ENCODE data around the gene NUP98.

Gene NUP98

GRCh38 chr11:3736816-3737215, 60.5 kb downstream of the NUP98 start:
- H4K91ac ChIP-seq (ENCODE audit: low read depth, low read length): no peak overlapping the region
- H2AFZ ChIP-seq (ENCODE audit: insufficient read depth, low read length, poor library complexity): no peak overlapping the region
- DNase-seq: no peak
- no peak overlapping the region for H3K9ac ChIP-seq (ENCODE audit: low read length)
- no peak overlapping the region for H3K27ac ChIP-seq (ENCODE audit: low read depth, low read length)
- no peaks in the 10 kb centered on the region for H3K9me3 ChIP-seq (ENCODE audit: insufficient read depth, low read depth, low read length)
- no peaks in the 10 kb centered on the region for H3K27me3 ChIP-seq (ENCODE audit: insufficient read depth, low read length)
- H3K4me1 ChIP-seq (ENCODE audit: control insufficient read depth in 1 of 2, insufficient read depth in 2 of 2, low read length in 2 of 2): no peaks in the 10 kb centered on the region
- H3K4ac ChIP-seq (ENCODE audit: low read depth, low read length): no peak overlapping the region
- H3K14ac ChIP-seq (ENCODE audit: low read length): no peak overlapping the region
- no peak overlapping the region for H2BK120ac ChIP-seq (ENCODE audit: insufficient read depth, low read length, poor library complexity)
- H3K4me2 ChIP-seq (ENCODE audit: low read length): no peak overlapping the region
- H4K12ac ChIP-seq (ENCODE audit: low read depth, low read length): no peak overlapping the region
- H2BK5ac ChIP-seq (ENCODE audit: low read depth, low read length, poor library complexity): no peak overlapping the region
- H3K4me3 ChIP-seq (ENCODE audit: low read depth, low read length): no peak overlapping the region
- peaks cover 31 to 36% of the 10 kb centered on the region in 2 experiments for H3K36me3 ChIP-seq (ENCODE audit: control insufficient read depth in 1 of 2, insufficient read depth in 2 of 2, low read length in 2 of 2)
- no peak overlapping the region for H3K23ac ChIP-seq (ENCODE audit: low read length)
- H3K79me1 ChIP-seq (ENCODE audit: low read length): no peaks in the 10 kb centered on the region
- H3K79me2 ChIP-seq (ENCODE audit: control insufficient read depth, insufficient read depth, low read length, poor library complexity): no peaks in the 10 kb centered on the region
- H2BK12ac ChIP-seq (ENCODE audit: low read length): no peak overlapping the region
- H2AK5ac ChIP-seq (ENCODE audit: low read length): no peak overlapping the region
- no peak overlapping the region for H3K18ac ChIP-seq (ENCODE audit: low read length)
- H4K8ac ChIP-seq (ENCODE audit: low read depth, low read length): no peak overlapping the region

- no peaks in the 10 kb centered on the region for H3K27me3 ChIP-seq (ENCODE audit: insufficient read depth, low read length)
- no peak for DNase-seq
- H4K8ac ChIP-seq (ENCODE audit: low read depth, low read length): no peak overlapping the region
- no peak overlapping the region for H2BK12ac ChIP-seq (ENCODE audit: low read length)
- H3K14ac ChIP-seq (ENCODE audit: low read length): no peak overlapping the region
- H2AK5ac ChIP-seq (ENCODE audit: low read length): no peak overlapping the region
- H3K27ac ChIP-seq (ENCODE audit: low read depth, low read length): no peak overlapping the region
- no peak overlapping the region for H3K9ac ChIP-seq (ENCODE audit: low read length)
- H3K36me3 ChIP-seq (ENCODE audit: control insufficient read depth in 1 of 2, insufficient read depth in 2 of 2, low read length in 2 of 2): peaks cover 29 to 37% of the 10 kb centered on the region in 2 experiments
- H3K4me3 ChIP-seq (ENCODE audit: low read depth, low read length): no peak overlapping the region
- H3K79me1 ChIP-seq (ENCODE audit: low read length): no peaks in the 10 kb centered on the region
- no peak overlapping the region for H4K12ac ChIP-seq (ENCODE audit: low read depth, low read length)
- no peak overlapping the region for H3K4ac ChIP-seq (ENCODE audit: low read depth, low read length)
- H2BK5ac ChIP-seq (ENCODE audit: low read depth, low read length, poor library complexity): no peak overlapping the region
- H3K9me3 ChIP-seq (ENCODE audit: insufficient read depth, low read depth, low read length): no peaks in the 10 kb centered on the region
- no CpG with 5 or more reads among the region's 4 CpGs for WGBS (ENCODE audit: extremely low coverage, insufficient coverage, insufficient read length)
- H4K91ac ChIP-seq (ENCODE audit: low read depth, low read length): no peak overlapping the region
- H2AFZ ChIP-seq (ENCODE audit: insufficient read depth, low read length, poor library complexity): no peak overlapping the region
- H3K23ac ChIP-seq (ENCODE audit: low read length): peak overlapping the region; percentile 99
- no peak overlapping the region for H3K18ac ChIP-seq (ENCODE audit: low read length)
- H3K4me1 ChIP-seq (ENCODE audit: control insufficient read depth in 1 of 2, insufficient read depth in 2 of 2, low read length in 2 of 2): no peaks in the 10 kb centered on the region
- H3K4me2 ChIP-seq (ENCODE audit: low read length): no peak overlapping the region
- H3K79me2 ChIP-seq (ENCODE audit: control insufficient read depth, insufficient read depth, low read length, poor library complexity): no peaks in the 10 kb centered on the region
- no peak overlapping the region for H2BK120ac ChIP-seq (ENCODE audit: insufficient read depth, low read length, poor library complexity)
Observed at GRCh38 chr11:3735827-3736226, 61.5 kb downstream of the NUP98 start.

GRCh38 chr11:3732671-3733436, 64.5 kb downstream of the NUP98 start:
- Histone ChIP-seq H3K27ac (ENCODE audit: low read depth, low read length) (no peak overlapping the region), H2BK120ac (ENCODE audit: insufficient read depth, low read length, poor library complexity) (no peak overlapping the region), H2BK5ac (ENCODE audit: low read depth, low read length, poor library complexity) (no peak overlapping the region), H3K9ac (ENCODE audit: low read length) (no peak overlapping the region), H3K9me3 (ENCODE audit: insufficient read depth, low read depth, low read length) (no peaks in the 10 kb centered on the region), H3K27me3 (ENCODE audit: insufficient read depth, low read length) (no peaks in the 10 kb centered on the region), H4K12ac (ENCODE audit: low read depth, low read length) (no peak overlapping the region), H2BK12ac (ENCODE audit: low read length) (no peak overlapping the region), H3K18ac (ENCODE audit: low read length) (no peak overlapping the region), H4K91ac (ENCODE audit: low read depth, low read length) (no peak overlapping the region), H3K23ac (ENCODE audit: low read length) (no peak overlapping the region), H4K8ac (ENCODE audit: low read depth, low read length) (no peak overlapping the region), H3K4me1 (ENCODE audit: control insufficient read depth in 1 of 2, insufficient read depth in 2 of 2, low read length in 2 of 2) (no peaks in the 10 kb centered on the region), H3K14ac (ENCODE audit: low read length) (no peak overlapping the region), H3K4me3 (ENCODE audit: low read depth, low read length) (no peak overlapping the region), H2AFZ (ENCODE audit: insufficient read depth, low read length, poor library complexity) (no peak overlapping the region), H2AK5ac (ENCODE audit: low read length) (no peak overlapping the region), H3K79me2 (ENCODE audit: control insufficient read depth, insufficient read depth, low read length, poor library complexity) (no peaks in the 10 kb centered on the region), H3K4ac (ENCODE audit: low read depth, low read length) (no peak overlapping the region), H3K79me1 (ENCODE audit: low read length) (no peaks in the 10 kb centered on the region), H3K4me2 (ENCODE audit: low read length) (no peak overlapping the region), H3K36me3 (ENCODE audit: control insufficient read depth in 1 of 2, insufficient read depth in 2 of 2, low read length in 2 of 2) (peaks cover 36 to 37% of the 10 kb centered on the region in 2 experiments)
- no CpG with 5 or more reads among the region's 8 CpGs for WGBS (ENCODE audit: extremely low coverage, insufficient coverage, insufficient read length)
- peak in 1 of 2 donors; percentile 75 for DNase-seq

GRCh38 chr11:3723014-3723708, 74.2 kb downstream of the NUP98 start:
- Histone ChIP-seq H3K14ac (ENCODE audit: low read length) (no peak overlapping the region), H3K36me3 (ENCODE audit: control insufficient read depth in 1 of 2, insufficient read depth in 2 of 2, low read length in 2 of 2) (peaks cover 31 to 32% of the 10 kb centered on the region in 2 experiments), H2BK5ac (ENCODE audit: low read depth, low read length, poor library complexity) (no peak overlapping the region), H2BK120ac (ENCODE audit: insufficient read depth, low read length, poor library complexity) (no peak overlapping the region), H2AFZ (ENCODE audit: insufficient read depth, low read length, poor library complexity) (no peak overlapping the region), H3K23ac (ENCODE audit: low read length) (no peak overlapping the region), H4K8ac (ENCODE audit: low read depth, low read length) (no peak overlapping the region), H3K4ac (ENCODE audit: low read depth, low read length) (no peak overlapping the region), H3K4me1 (ENCODE audit: control insufficient read depth in 1 of 2, insufficient read depth in 2 of 2, low read length in 2 of 2) (no peaks in the 10 kb centered on the region), H3K27me3 (ENCODE audit: insufficient read depth, low read length) (no peaks in the 10 kb centered on the region), H2AK5ac (ENCODE audit: low read length) (no peak overlapping the region), H3K9ac (ENCODE audit: low read length) (no peak overlapping the region), H4K91ac (ENCODE audit: low read depth, low read length) (no peak overlapping the region), H3K79me1 (ENCODE audit: low read length) (no peaks in the 10 kb centered on the region), H3K27ac (ENCODE audit: low read depth, low read length) (no peak overlapping the region), H3K9me3 (ENCODE audit: insufficient read depth, low read depth, low read length) (no peaks in the 10 kb centered on the region), H3K4me2 (ENCODE audit: low read length) (no peak overlapping the region), H3K4me3 (ENCODE audit: low read depth, low read length) (no peak overlapping the region), H3K79me2 (ENCODE audit: control insufficient read depth, insufficient read depth, low read length, poor library complexity) (no peaks in the 10 kb centered on the region), H3K18ac (ENCODE audit: low read length) (no peak overlapping the region), H2BK12ac (ENCODE audit: low read length) (no peak overlapping the region), H4K12ac (ENCODE audit: low read depth, low read length) (no peak overlapping the region)
- peak; percentile 27 to 39 for DNase-seq
- WGBS (ENCODE audit: extremely low coverage, insufficient coverage, insufficient read length): no CpG with 5 or more reads among the region's 6 CpGs
